NCI-H2029 treated with DMSO at 0.1 percent for 48 hours (cell line): ENCODE measurements around the gene CAPN5.

Experiments
- DNase-seq: peaks from one replicate; lab custom pipeline; 2025; lab: John Stamatoyannopoulos, UW

The CAPN5 gene

GRCh38 chr11:77151804-77152509, 85.2 kb downstream of the CAPN5 start:
- DNase-seq: no peak

DNA sequence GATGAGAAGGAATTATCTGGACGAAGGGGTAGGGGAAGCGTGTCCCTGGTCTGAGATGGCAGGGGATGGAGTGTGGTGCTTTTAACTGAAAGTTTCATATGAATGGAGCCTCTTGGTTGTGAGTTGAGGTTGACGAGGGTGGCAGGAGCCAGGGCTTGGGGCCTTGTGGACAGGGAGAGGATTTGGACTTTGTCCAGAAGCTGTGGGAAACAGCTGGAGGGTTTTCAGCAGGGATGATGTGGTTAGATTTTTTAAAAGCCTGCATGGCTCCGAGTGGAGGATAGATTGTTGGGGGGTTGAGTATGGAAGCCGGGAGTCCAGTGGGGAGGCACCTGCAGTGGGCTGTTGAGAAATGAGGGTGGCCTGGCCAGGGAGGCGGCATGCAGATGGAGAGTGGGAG, 86.1 kb downstream of the CAPN5 start:
- no peak for DNase-seq

DNA sequence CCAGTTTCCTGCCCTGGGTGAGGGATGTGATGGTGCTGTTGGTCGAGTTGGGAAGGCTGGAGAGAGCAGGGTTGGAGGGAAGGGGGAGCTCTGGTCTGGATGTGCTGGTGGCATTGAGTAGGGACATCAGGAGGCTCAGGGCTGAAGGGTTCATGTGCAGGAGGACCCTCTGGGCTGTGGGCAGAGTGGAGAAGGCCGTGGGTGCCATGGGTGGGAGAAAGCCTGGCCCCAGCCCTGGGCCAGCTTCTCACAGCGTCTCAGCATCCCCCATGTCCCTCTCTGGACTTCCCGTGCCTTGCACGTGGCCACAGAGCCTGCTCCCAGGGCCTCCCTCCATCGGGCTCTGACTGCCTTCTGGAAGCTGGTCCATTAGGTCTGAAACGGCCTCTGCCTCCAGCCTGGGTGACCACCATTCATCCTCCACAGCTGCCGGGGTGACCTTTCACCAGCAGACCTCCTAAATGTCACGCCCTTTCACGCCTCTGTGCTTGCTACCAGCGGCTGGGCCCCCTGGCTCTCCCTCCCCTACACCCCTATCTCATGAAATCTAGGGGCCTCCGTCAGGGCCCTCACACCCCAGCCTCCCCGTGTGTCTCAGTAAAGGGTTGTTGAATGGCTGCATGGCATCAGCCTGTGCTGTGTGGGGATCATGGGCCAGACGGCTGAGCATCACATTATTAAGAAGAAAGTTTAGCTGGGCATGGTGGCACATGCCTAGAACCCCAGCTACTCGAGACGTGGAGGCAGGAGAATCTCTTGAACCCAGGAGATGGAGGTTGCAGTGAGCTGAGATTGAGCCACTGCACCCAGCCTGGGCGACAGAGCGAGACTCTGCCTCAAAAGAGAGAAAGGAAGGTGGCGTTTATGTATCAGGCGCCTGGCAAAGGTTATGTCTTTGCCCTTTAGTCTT, 86.8 kb downstream of the CAPN5 start:
- no peak for DNase-seq

DNA sequence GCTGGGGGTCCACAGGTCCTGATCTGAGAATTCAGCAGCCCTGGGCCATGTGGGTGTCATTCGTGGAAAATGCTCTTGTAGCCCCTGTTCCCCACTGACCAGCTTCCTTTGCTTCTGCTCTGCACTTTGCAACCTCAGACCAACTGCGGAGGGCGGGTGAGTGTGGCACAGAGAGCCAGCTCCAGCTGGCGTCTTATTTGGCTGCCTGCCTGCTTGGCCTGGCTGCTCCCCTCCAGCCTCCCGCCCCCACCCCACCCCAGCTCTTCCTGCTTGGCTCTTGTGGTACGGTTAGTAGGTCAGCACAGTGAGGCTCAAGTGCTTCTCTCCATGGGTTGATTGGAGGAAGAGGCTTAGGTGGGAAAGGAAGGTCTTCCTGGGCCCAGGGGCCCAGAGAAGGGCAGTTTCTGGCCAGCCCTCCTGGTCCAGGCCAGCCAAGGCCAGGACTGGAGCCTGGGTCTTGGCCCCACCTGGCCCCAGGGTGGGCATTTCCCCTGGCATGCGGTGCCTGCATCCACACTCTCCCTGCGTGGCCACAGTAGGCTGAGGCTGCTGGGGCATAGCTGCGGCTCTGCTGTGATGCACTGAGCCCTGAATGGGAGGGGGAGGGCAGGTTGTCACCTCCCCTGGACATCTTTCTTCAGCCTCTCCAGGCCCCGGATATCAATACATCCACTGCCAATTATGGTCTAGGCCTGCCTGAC, 87.8 kb downstream of the CAPN5 start:
- DNase-seq: peak; percentile 54

DNA sequence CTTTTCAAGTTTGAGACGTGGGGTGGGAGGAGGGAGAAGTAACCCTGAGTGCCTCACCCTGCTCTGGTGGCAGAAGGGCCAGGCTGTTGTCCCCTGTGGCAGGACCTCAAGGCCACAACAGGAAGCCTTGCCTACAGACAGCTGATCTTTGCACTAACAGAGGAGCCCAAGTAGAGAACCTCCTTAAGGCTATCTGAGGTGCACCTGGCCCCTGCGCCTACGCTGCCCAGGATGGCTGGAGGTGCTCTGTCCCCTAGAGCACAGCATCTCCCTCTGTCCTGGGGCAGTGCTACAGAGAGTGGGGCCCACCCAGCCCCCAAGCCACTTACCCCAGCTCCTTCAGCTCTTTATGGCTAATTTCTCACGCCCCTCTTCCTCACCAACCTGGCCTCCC, 88.3 kb downstream of the CAPN5 start:
- DNase-seq: no peak

- no peak for DNase-seq
Observed at GRCh38 chr11:77155556-77156130, 88.9 kb downstream of the CAPN5 start.

DNA sequence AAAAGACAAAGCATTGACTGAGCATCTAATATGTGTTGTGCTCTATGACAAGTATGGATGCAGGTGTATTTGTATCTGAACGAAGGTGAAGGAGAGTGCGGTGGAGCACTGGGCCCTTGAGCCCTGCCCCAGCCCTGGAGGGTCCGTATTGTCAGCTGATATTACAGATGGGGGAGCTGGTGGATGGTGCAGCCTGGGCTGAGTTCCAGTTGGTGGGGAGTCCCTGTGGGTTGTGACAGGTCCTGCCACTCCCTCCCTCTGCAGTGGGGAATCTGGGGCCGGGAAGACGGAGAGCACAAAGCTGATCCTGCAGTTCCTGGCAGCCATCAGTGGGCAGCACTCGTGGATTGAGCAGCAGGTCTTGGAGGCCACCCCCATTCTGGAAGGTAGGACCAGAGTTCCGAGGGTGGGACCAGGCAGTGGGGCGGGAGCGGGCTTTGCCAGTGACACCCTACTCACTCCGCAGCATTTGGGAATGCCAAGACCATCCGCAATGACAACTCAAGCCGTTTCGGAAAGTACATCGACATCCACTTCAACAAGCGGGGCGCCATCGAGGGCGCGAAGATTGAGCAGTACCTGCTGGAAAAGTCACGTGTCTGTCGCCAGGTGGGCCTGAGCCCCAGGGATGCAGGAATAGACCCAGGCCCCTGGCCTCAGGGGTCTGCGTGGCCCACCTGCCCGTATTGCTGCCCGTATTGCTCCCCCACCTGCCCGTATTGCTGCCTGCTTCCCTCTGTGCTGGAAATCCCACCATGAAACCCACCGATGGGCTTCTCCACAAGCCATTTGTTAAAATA, 89.8 kb downstream of the CAPN5 start:
- DNase-seq: no peak

DNA sequence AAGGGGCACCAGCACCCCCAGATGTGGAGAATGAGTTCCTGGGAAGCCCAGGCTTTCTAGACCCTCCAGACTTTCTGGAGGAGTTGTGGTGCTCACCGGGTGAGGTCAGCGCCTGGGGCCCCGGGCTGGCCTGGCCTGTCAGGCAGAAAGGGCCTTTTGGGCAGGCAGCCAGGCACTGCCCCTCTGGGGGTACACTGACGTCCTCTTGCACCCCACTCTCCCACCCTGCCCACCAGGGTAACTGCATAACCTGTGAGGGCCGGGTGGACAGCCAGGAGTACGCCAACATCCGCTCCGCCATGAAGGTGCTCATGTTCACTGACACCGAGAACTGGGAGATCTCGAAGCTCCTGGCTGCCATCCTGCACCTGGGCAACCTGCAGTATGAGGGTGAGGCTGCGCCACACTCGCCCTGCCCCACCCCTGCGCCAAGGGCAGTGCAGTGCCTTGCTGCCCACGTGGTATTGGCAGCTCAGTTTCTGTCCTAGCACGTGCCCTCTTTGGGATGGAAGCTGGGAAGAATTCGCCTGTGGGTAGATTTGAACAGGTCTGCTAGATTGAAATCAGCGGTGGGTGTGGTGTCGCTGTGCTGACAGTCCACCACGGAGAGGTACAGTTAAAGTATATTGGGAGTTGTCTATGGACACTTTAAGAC, 91.4 kb downstream of the CAPN5 start:
- DNase-seq: no peak

DNA sequence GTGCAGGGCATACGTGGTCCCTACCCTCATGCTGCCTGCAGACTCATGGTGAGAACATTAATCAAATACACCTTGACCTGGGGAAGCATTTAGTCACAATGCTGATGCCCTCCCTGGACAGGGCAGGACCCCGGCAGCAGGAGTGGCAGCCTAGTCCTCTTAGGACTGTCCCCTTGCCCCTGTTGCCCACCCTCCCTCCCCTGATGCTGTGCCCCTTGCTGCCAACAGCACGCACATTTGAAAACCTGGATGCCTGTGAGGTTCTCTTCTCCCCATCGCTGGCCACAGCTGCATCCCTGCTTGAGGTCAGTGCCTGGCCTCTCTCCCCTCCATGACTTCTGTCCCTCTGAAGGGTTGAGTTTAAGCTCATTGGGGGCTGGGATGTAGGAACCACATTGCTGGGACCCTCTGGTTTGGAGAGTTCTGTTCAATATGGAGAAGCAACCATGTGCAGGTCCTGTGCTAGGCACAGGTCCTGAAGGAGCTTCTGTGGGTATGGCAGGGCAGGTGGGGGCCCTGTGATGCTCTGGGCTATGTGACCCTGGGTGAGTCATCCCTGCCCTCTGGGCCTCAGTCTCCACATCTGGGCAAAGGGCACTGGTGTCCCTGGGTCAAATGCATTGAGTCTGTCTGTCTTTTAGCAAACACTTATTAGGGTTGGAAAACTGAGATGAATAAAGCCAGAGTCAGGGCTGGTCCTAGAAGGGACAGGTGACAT, 92.6 kb downstream of the CAPN5 start:
- DNase-seq: no peak

DNA sequence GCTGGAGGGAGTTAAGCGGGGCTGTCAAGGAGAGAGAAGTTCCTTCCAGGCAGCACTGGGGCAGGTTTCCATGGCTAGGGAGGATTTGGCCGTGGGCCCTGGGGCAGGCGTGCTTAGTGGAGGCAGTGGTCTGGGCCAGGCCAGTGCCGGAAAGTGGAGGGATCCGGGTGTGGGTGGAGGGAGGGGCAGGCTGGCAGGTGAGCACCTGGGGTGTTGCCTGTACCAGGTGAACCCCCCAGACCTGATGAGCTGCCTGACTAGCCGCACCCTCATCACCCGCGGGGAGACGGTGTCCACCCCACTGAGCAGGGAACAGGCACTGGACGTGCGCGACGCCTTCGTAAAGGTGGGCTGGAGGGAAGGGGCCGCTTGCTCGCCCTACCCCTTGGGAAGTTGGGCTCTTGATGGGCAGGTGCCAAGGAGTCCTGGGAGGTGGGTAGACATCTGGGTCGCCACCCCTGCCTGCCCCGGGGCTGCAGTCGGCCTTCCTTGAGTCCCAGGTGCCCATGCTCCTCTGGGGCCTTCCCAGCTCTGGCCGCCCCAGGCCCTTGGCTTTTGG, 93.2 kb downstream of the CAPN5 start:
- DNase-seq: no peak

GRCh38 chr11:77163271-77163670, 96.5 kb downstream of the CAPN5 start:
- DNase-seq: no peak

- DNase-seq: no peak
Observed at GRCh38 chr11:77165066-77165465, 98.3 kb downstream of the CAPN5 start.

- no peak for DNase-seq
Observed at GRCh38 chr11:77166021-77166420, 99.2 kb downstream of the CAPN5 start.

- DNase-seq: no peak
Observed at GRCh38 chr11:77167111-77167626, 100.4 kb downstream of the CAPN5 start.

DNA sequence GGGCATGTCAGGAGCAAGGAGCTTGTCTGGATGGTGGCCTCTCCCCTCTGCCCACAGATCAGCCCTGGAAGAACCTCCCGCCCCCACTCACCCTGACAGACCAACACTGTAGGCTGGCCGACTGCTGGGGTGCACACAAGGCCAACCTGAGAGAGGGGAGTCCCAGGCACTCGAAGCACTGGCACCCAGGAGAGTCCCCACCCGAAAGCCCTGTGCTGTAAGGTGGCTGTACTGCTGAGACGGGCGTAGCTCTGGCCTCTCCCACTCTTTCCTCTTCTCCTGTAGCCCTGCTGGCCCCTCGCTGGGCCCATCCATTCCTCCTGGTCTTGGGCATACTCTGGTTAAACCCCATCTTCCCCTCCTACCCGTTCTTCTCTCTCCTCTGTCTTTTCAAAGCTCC, 101.0 kb downstream of the CAPN5 start:
- no peak for DNase-seq

DNA sequence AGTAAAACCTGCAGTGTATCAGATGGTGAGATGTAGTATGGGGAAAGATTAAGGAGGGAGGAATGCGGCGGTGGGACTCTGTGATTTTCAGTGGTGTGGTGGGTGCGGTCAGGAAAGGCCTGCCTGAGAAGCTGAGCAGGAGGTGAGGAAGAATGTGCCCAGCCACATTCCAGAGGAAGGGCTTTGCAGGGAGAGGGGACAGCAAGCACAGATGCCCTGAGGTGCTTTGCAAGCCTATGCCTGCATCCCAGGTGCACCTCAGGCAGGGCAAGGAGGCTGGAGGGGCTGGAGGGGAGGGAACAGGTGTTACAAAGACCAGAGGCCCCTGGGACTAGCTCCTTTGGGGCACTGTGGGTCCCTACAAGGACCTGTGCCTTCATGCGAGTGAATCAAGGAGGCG, 103.3 kb downstream of the CAPN5 start:
- no peak for DNase-seq

DNA sequence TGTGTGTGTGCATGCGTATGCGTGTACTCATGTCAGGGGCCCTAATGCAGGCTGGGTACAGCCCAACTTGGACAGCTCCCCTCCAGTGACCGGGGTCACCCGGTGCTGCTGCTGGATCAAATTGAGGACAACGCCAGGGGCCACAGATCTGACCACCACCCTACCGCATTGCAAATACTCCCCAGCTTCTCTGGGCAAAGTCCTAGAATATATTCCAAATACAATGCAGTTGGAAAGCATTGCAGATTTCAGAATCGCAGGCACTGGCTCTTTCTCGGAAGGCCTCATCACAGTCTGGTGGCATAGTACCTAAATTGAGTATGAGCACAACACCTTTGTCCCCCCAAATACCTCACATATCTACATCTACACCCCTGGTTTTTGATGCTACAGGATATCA, 104.5 kb downstream of the CAPN5 start:
- no peak for DNase-seq

DNA sequence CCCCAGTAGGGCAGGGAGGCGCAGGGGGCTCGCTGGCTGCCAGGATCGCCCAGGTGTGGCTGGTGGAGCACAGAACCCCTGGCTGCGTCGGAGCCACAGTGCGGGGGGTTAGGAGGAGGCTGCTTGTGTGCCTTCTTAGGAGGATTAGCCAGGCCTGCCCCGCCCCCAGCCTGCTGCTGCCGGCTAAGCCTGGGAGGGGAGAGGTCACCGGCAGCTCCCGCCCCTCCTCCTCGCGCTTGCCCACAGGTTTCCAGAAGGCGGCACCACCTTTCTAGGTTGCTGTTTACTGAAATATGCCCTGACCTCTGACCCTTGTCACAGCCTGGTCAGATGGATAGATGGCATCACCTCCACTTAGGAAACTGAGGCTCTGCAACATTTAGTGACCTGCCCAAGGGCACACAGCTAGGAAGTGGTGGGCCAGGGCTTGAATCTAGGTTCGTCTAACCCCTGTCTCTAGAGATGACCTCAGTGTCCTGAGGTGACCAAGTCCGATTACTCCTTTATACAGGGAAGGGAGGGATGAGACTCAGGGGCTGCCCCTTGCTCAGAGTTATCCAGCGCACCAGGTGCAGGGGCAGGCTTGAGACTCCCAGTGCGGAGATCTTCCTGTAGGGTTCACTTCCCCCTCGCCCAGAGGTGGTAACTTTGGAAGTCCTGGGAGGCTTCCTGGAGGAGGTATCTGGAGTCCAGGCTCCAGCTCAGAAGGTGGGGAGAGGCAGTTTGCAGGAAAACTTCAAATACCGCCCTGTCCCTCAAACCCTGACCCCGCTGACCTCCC, 105.3 kb downstream of the CAPN5 start:
- no peak for DNase-seq

GRCh38 chr11:77172666-77172982, 105.9 kb downstream of the CAPN5 start:
- no peak for DNase-seq
